Upper lobe of left lung (tissue), 6 donors: ENCODE measurements around the gene RNF31. TPM values are rescaled to one million over a fixed set of nuclear protein-coding genes. Genes with fewer than 3 reads are reported as not detected.

ENCODE experiments used
- ATAC-seq, 2 donors: fragments of 200-7000 bp; cut with Tn5 transposase; one replicate each; pipeline ENCODE4 v1.9.1; 2022; ENCODE audit warnings: mild to moderate bottlenecking in 2 of 2, moderate library complexity in 2 of 2; ENCODE audit not compliant: low FRiP score in 2 of 2
- DNase-seq, 2 donors: peaks; one replicate each; pipeline ENCODE4 v3.0.0-alpha.2; 2019 to 2020
- H3K27ac ChIP-seq, 4 donors: fragments of 200-600 bp; sonication (generic); one replicate each; pipeline ENCODE4 v1.5.1; 2016 to 2019
- H3K27me3 ChIP-seq, 4 donors: fragments of 200-600 bp; sonication (generic); one replicate each; pipeline ENCODE4 v1.5.1; 2017 to 2019
- H3K36me3 ChIP-seq, 4 donors: fragments of 200-600 bp; sonication (generic); one replicate each; pipeline ENCODE4 v1.5.1; 2016 to 2019
- H3K4me1 ChIP-seq, 4 donors: fragments of 200-600 bp; sonication (generic); one replicate each; pipeline ENCODE4 v1.5.1; 2018 to 2019
- H3K4me3 ChIP-seq, 4 donors: fragments of 200-600 bp; sonication (generic); one replicate each; pipeline ENCODE4 v1.5.1; 2017 to 2019; ENCODE audit warnings: mild to moderate bottlenecking in 2 of 4, moderate library complexity in 1 of 4
- H3K9me3 ChIP-seq, 4 donors: fragments of 200-600 bp; sonication (generic); one replicate each; pipeline ENCODE4 v1.5.1; 2018 to 2019
- EP300 ChIP-seq, 4 donors: sonication (generic); formaldehyde crosslinking; IDR thresholded peaks; one replicate each; pipeline ENCODE4 v1.5.1; 2017; ENCODE audit warnings: antibody characterized with exemption in 4 of 4, control low read depth in 2 of 4
- POLR2A ChIP-seq, 4 donors: fragments of 450-650 bp; IDR thresholded peaks; one replicate each; pipeline ENCODE4 v1.5.1; 2016 to 2017; ENCODE audit warnings: antibody characterized with exemption in 4 of 4, mild to moderate bottlenecking in 2 of 4
- POLR2AphosphoS5 ChIP-seq, 2 donors: sonication (generic); formaldehyde crosslinking; IDR thresholded peaks; one replicate each; pipeline ENCODE4 v1.5.1; 2017; ENCODE audit warnings: antibody characterized with exemption in 2 of 2
- WGBS, 2 donors: methylation state at CpG; one replicate each; pipeline ENCODE4 v1.1.5; 2017 to 2018; 5-methylcytosine and 5-hydroxymethylcytosine counted together
- total RNA-seq, 6 donors: library from RNA; depleted of rRNA in 4 of 6; stranded (reverse); fragments of >200 nt in 4 of 6; gene quantifications; one replicate each; pipeline versions ENCODE4 v1.1.0 to v1.2.1, GENCODE V29; 2016 to 2021
- TF ChIP-seq, protein P1 (sequence below), 6 experiments: fragments of 450-650 bp in 4 of 6; fragments of 200-600 bp in 2 of 6; sonication (generic) in 2 of 6; IDR thresholded peaks; one replicate each; pipeline ENCODE4 v1.5.1; 2016 to 2019; ENCODE audit warnings: antibody characterized with exemption in 6 of 6
- donor health status: DM: no; HTN: no; CAD: no; lungs with moderate emphysema.
- donor health status: DM: no; HTN: yes; CAD: no; lungs with severe emphysema.

RNF31 gene
- total RNA-seq, 6 donors from 2014 or later, result 52.1 to 173 (median 63.9) TPM

DNA sequence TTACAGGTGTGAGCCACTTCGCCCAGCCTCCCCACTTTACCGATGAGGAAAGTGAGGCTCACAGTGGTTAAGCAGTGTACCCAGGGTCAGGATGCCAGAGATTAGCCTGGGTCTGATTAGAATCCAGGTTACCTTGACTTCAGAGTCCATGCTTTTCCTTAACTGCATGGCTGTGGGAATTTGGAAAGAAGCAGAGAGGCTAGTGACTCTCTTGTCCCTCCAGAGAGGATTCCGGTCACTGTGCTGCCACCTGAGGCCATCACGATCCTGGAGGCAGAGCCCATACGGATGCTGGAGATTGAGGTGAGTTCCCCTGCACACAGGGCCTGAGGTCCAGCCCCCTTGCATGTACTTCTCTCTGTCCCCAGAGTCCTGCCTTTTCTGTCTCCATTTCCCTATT lies 29.3 kb downstream of the RNF31 start:
- WGBS, 2 donors, result 100% methylated on average over 1 to 5 of the region's 5 CpGs
- ATAC-seq (no peak), DNase-seq (no peak)
- H3K4me3 ChIP-seq, result no peak overlapping the region
- no peaks in the 10 kb centered on the region for H3K27me3 ChIP-seq
- peaks cover 0 to 7% (median 3%) of the 10 kb centered on the region in 4 donors for H3K4me1 ChIP-seq
- no peak overlapping the region for H3K27ac ChIP-seq
- TF ChIP-seq EP300 (IDR thresholded peaks at IDR 0.05) (no peak), POLR2A (IDR thresholded peaks at IDR 0.05) (no peak), POLR2AphosphoS5 (IDR thresholded peaks at IDR 0.05) (no peak)
- TF ChIP-seq, protein P1, sequence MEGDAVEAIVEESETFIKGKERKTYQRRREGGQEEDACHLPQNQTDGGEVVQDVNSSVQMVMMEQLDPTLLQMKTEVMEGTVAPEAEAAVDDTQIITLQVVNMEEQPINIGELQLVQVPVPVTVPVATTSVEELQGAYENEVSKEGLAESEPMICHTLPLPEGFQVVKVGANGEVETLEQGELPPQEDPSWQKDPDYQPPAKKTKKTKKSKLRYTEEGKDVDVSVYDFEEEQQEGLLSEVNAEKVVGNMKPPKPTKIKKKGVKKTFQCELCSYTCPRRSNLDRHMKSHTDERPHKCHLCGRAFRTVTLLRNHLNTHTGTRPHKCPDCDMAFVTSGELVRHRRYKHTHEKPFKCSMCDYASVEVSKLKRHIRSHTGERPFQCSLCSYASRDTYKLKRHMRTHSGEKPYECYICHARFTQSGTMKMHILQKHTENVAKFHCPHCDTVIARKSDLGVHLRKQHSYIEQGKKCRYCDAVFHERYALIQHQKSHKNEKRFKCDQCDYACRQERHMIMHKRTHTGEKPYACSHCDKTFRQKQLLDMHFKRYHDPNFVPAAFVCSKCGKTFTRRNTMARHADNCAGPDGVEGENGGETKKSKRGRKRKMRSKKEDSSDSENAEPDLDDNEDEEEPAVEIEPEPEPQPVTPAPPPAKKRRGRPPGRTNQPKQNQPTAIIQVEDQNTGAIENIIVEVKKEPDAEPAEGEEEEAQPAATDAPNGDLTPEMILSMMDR (IDR thresholded peaks at IDR 0.05), result no peak
- no peaks in the 10 kb centered on the region for H3K9me3 ChIP-seq
- H3K36me3 ChIP-seq, result peaks cover 12 to 86% (median 75%) of the 10 kb centered on the region in 4 donors

DNA sequence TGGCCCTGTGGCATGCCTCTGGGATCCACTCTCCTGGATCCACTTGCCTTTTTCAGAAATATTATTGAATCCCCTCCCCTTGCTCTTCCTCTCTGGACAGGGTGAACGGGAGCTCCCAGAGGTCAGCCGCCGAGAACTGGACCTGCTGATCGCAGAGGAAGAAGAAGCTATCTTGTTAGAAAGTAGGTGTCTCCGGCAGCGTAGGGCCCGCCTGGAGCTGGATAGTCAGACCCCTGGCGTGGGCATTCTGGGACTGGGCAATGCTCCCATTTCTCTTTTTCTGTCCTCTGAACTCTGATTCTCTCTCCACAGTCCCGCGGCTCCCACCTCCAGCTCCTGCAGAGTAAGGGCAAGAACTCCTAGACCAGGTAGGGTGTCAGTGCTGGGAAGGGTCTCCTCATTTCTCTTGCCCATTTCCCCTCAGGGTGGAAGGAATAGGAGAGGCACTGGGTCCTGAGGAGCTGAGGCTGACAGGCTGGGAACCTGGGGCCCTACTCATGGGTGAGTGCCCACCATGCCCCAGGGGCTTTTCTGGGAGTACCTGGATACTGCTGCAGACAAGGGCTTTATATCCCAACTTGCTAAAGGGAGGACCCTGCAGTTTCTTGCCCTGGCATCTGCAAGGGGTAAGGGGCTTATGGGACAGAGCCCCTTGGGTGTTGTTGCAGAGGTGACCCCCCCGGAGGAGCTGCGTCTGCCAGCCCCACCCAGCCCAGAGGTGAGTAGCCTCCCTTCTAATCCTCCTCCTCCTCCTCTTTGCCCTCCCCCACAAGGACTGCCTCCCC lies 29.9 kb downstream of the RNF31 start:
- WGBS, 2 donors, result 93 to 98% methylated on average over 12 of the region's 12 CpGs
- H3K9me3 ChIP-seq, result no peaks in the 10 kb centered on the region
- H3K4me1 ChIP-seq, result peaks cover 0 to under 1% (median 0%) of the 10 kb centered on the region in 4 donors
- H3K27ac ChIP-seq, result no peak overlapping the region
- H3K36me3 ChIP-seq, result peaks cover 14 to 89% (median 79%) of the 10 kb centered on the region in 4 donors
- no peaks in the 10 kb centered on the region for H3K27me3 ChIP-seq
- no peak overlapping the region for H3K4me3 ChIP-seq
- ATAC-seq (no peak), DNase-seq (no peak)
- TF ChIP-seq, protein P1 (IDR thresholded peaks at IDR 0.05), result no peak
- no peak for TF ChIP-seq POLR2A (IDR thresholded peaks at IDR 0.05)

DNA sequence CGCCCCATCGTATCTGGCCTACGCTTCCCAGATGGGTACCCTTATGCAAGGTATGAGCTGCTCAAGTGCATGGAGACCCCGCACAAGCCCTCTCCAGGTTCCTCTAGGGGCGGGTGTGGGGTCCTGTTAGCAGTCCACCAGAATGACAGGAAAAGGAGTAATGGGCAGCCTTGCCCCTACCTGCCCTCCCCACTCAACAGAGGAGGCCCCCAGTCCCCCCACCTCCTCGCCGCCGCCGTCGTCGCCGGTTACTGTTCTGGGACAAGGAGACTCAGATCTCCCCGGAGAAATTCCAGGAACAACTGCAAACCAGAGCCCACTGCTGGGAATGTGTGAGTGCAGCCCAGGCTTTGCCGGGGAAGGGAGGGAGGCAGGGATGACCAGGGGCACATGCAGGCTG lies 30.6 kb downstream of the RNF31 start:
- Histone ChIP-seq H3K4me3 (no peak overlapping the region), H3K27ac (no peak overlapping the region), H3K27me3 (no peaks in the 10 kb centered on the region), H3K9me3 (no peaks in the 10 kb centered on the region), H3K4me1 (no peaks in the 10 kb centered on the region), H3K36me3 (peaks cover 14 to 89% (median 80%) of the 10 kb centered on the region in 4 donors)
- ATAC-seq, result no peak
- TF ChIP-seq POLR2AphosphoS5 (IDR thresholded peaks at IDR 0.05) (no peak), EP300 (IDR thresholded peaks at IDR 0.05) (no peak), POLR2A (IDR thresholded peaks at IDR 0.05) (no peak)
- TF ChIP-seq, protein P1 (IDR thresholded peaks at IDR 0.05), result no peak
- DNase-seq, result peak in 1 of 2 donors; percentile 84
- 95 to 97% methylated on average over 14 of the region's 14 CpGs for WGBS, 2 donors

DNA sequence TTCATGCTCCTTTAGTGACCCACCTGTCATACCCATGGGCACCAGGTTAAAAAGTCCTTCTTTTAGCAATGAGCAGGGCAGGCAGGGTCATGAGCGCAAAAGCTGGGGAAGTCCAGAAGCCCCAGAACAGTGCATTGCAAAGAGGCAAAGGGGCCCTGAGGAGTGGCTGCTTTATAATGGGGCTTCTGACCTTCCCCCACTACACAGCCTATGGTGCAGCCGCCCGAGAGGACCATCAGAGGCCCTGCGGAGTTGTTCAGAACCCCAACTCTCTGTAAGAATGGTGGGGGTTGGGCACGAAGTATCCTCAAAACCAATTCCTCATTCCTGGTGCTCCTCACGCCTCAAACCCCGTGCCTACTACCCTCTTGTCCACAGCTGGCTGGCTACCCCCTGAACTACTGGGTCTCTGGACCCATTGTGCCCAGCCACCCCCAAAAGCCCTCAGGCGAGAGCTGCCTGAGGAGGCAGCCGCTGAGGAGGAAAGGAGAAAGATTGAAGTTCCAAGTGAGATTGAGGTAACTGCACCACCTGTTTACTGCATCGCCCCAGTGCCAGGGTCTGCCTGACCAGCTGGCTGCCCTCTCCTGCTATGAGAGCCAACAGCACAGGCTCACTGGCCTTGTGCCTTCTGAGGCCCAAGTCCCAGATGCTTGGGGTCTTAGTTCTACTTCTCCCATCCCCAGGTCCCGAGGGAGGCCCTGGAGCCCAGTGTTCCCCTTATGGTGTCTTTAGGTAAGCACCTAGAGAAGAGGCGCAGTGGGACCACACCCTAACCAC lies 31.3 kb downstream of the RNF31 start:
- H3K4me1 ChIP-seq, result no peaks in the 10 kb centered on the region
- ATAC-seq (no peak), DNase-seq (no peak)
- WGBS, 2 donors, result 85 to 90% methylated on average over 10 to 12 of the region's 12 CpGs
- no peak for TF ChIP-seq POLR2AphosphoS5 (IDR thresholded peaks at IDR 0.05)
- TF ChIP-seq POLR2A (IDR thresholded peaks at IDR 0.05), result no peak
- TF ChIP-seq EP300 (IDR thresholded peaks at IDR 0.05), result no peak
- TF ChIP-seq, protein P1 (IDR thresholded peaks at IDR 0.05), result no peak
- no peak overlapping the region for H3K4me3 ChIP-seq
- no peak overlapping the region for H3K27ac ChIP-seq
- H3K27me3 ChIP-seq, result no peaks in the 10 kb centered on the region
- peaks cover 14 to 89% (median 83%) of the 10 kb centered on the region in 4 donors for H3K36me3 ChIP-seq
- H3K9me3 ChIP-seq, result no peaks in the 10 kb centered on the region
